ENCODE results near the gene GOLGA6L24.
"Not testable (repeated sequence)": the region's sequence is repeated elsewhere in the genome, so short reads cannot be mapped to it uniquely, and the experiment has no call there.

The GOLGA6L24 gene

DNA sequence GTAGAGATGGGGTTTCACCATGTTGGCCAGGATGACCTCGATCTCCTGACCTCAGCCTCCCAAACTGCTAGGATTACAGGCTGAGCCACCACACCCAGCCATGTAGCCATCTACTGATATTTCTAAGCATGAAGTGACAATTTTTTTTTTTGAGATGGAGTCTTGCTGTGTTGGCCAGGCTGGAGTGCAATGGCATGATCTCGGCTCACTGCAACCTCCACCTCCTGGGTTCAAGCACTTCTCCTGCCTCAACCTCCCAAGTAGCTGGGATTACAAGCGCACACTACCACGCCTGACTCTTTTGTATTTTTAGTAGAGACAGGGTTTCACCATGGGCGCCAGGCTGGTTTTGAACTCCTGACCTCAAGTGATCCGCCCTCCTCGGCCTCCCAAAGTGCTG, 40.9 kb downstream of the GOLGA6L24 start:
- DNase-seq (ENCODE audit: low read depth); H3K27me3 ChIP-seq (replicated peaks; ENCODE audit: control insufficient read depth, insufficient read depth, low read length); H3K4me1 ChIP-seq (ENCODE audit: control insufficient read depth, insufficient read depth, low read length); H3K9me3 ChIP-seq (ENCODE audit: control insufficient read depth, low read length); H3K9ac ChIP-seq (ENCODE audit: low read length); H3K4me3 ChIP-seq (ENCODE audit: low read length): not testable (repeated sequence)
- H3K36me3 ChIP-seq (ENCODE audit: control insufficient read depth, insufficient read depth, low read length, severe bottlenecking) = peaks cover 20% of the 10 kb centered on the region

DNA sequence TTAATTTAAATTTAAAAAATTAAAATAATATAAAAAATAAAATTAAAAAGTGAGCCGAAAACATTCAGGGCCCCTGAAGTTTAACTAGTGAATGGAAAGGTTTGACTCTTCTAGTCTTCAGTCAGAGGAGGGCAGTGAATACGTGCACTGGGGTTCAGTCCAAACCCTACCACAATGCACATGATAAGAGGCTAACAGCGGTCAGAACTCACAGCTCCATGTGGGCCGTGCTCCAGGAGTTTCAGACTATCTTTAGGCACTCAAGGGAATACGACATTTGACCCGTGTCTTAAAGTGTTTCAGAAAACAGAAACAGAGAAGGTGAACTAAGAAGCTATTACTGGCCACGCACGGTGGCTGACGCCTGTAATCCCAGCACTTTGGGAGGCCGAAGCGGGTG, 47.4 kb downstream of the GOLGA6L24 start:
- DNase-seq (ENCODE audit: low read depth); H3K9ac ChIP-seq (ENCODE audit: low read length); H3K9me3 ChIP-seq (ENCODE audit: control insufficient read depth, low read length); H3K27me3 ChIP-seq (replicated peaks; ENCODE audit: control insufficient read depth, insufficient read depth, low read length); H3K4me3 ChIP-seq (ENCODE audit: low read length); H3K4me1 ChIP-seq (ENCODE audit: control insufficient read depth, insufficient read depth, low read length): not testable (repeated sequence)
- H3K36me3 ChIP-seq (ENCODE audit: control insufficient read depth, insufficient read depth, low read length, severe bottlenecking) = peaks cover 17% of the 10 kb centered on the region

DNA sequence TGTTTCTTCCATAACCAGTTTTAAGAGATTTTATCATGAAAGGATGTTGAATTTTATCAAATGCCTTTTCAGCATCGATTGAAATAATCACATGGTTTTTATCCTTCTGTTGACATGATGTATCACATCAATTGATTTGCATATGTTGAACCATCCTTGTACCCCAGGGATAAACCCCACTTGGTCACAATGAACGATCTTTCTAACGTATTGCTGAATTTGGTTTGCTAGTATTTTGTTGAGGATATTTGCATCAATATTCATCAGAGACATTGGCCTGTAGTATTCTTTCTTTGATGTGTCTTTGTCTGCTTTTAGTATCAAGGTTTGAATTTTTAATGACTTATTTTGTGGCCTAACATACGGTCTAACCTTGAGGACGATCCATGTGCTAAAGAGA, 49.2 kb downstream of the GOLGA6L24 start:
- H3K9me3 ChIP-seq (ENCODE audit: control insufficient read depth, low read length); H3K27me3 ChIP-seq (replicated peaks; ENCODE audit: control insufficient read depth, insufficient read depth, low read length); DNase-seq (ENCODE audit: low read depth); H3K4me3 ChIP-seq (ENCODE audit: low read length); H3K9ac ChIP-seq (ENCODE audit: low read length); H3K36me3 ChIP-seq (ENCODE audit: control insufficient read depth, insufficient read depth, low read length, severe bottlenecking); H3K4me1 ChIP-seq (ENCODE audit: control insufficient read depth, insufficient read depth, low read length): not testable (repeated sequence)

Measured in adipocyte (in vitro differentiated cells).